HL-60 (cell line): Measurements from ENCODE around the gene DNM3.
"Not testable (repeated sequence)": the region's sequence is repeated elsewhere in the genome, so short reads cannot be mapped to it uniquely, and the experiment has no call there.

Experiments
- DNase-seq, 2 experiments: peaks; one replicate each; pipeline ENCODE4 v3.0.0-alpha.2; 2010 to 2020; ENCODE audit warnings: low read depth in 1 of 2, low spot score in 1 of 2
- H3K27ac ChIP-seq: fragments of 250-450 bp; sonication (Bioruptor Pico); replicated peaks from 2 replicates; pipeline ENCODE4 v1.5.1; 2020; ENCODE audit warnings: mild to moderate bottlenecking, moderate library complexity
- H3K27me3 ChIP-seq: fragments of 250-450 bp; sonication (Bioruptor Pico); 2 replicates; pipeline ENCODE4 v1.5.1; 2021; ENCODE audit warnings: mild to moderate bottlenecking, moderate library complexity; ENCODE audit not compliant: insufficient read depth, poor library complexity, severe bottlenecking
- H3K4me3 ChIP-seq: replicated peaks from 2 replicates; pipeline ENCODE4 v1.5.1; 2011; ENCODE audit warnings: mild to moderate bottlenecking, control low read depth, low read length; ENCODE audit not compliant: insufficient read depth
- CTCF ChIP-seq: IDR thresholded peaks from one replicate; pipeline ENCODE4 v1.5.1; 2011; ENCODE audit warnings: low read length, control low read depth, inconsistent platforms; ENCODE audit not compliant: insufficient read depth
- GABPA ChIP-seq: IDR thresholded peaks from 2 replicates; pipeline ENCODE4 v1.6.1; 2012; ENCODE audit warnings: low read depth
- POLR2AphosphoS5 ChIP-seq: IDR thresholded peaks from 2 replicates; pipeline ENCODE4 v1.6.1; 2012; ENCODE audit warnings: low read depth
- SPI1 ChIP-seq: IDR thresholded peaks from 2 replicates; pipeline ENCODE4 v1.6.1; 2012; ENCODE audit warnings: low read depth, mild to moderate bottlenecking, borderline replicate concordance
- TF ChIP-seq, protein P1 (sequence below): IDR thresholded peaks from 2 replicates; pipeline ENCODE4 v1.6.1; 2012; ENCODE audit warnings: low read depth; ENCODE audit not compliant: insufficient replicate concordance

The DNM3 gene

GRCh38 chr1:172431721-172432192 is 590.5 kb downstream of the DNM3 start:
- no peak overlapping the region for H3K4me3 ChIP-seq
- DNase-seq: no peak
- no peak overlapping the region for H3K27ac ChIP-seq
- no peak for TF ChIP-seq CTCF
- no peaks in the 10 kb centered on the region for H3K27me3 ChIP-seq

DNA sequence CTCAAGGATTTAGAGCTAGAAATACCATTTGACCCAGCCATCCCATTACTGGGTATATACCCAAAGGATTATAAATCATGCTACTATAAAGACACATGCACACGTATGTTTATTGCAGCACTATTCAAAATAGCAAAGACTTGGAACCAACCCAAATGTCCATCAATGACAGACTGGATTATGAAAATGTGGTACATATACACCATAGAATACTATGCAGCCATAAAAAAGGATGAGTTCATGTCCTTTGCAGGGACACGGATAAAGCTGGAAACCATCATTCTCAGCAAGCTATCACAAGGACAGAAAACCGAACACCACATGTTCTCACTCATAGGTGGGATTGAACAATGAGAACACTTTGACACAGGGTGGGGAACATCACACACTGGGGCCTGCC is 595.9 kb downstream of the DNM3 start:
- H3K27ac ChIP-seq, H3K4me3 ChIP-seq, H3K27me3 ChIP-seq, DNase-seq: not testable (repeated sequence)

GRCh38 chr1:172442404-172442803 is 601.1 kb downstream of the DNM3 start:
- Histone ChIP-seq H3K27me3 (no peaks in the 10 kb centered on the region), H3K27ac (no peak overlapping the region), H3K4me3 (no peak overlapping the region)
- no peak for TF ChIP-seq GABPA
- TF ChIP-seq SPI1: no peak
- TF ChIP-seq, protein P1, sequence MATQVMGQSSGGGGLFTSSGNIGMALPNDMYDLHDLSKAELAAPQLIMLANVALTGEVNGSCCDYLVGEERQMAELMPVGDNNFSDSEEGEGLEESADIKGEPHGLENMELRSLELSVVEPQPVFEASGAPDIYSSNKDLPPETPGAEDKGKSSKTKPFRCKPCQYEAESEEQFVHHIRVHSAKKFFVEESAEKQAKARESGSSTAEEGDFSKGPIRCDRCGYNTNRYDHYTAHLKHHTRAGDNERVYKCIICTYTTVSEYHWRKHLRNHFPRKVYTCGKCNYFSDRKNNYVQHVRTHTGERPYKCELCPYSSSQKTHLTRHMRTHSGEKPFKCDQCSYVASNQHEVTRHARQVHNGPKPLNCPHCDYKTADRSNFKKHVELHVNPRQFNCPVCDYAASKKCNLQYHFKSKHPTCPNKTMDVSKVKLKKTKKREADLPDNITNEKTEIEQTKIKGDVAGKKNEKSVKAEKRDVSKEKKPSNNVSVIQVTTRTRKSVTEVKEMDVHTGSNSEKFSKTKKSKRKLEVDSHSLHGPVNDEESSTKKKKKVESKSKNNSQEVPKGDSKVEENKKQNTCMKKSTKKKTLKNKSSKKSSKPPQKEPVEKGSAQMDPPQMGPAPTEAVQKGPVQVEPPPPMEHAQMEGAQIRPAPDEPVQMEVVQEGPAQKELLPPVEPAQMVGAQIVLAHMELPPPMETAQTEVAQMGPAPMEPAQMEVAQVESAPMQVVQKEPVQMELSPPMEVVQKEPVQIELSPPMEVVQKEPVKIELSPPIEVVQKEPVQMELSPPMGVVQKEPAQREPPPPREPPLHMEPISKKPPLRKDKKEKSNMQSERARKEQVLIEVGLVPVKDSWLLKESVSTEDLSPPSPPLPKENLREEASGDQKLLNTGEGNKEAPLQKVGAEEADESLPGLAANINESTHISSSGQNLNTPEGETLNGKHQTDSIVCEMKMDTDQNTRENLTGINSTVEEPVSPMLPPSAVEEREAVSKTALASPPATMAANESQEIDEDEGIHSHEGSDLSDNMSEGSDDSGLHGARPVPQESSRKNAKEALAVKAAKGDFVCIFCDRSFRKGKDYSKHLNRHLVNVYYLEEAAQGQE: no peak
- no peak for TF ChIP-seq POLR2AphosphoS5
- no peak for TF ChIP-seq CTCF
- no peak for DNase-seq

DNA sequence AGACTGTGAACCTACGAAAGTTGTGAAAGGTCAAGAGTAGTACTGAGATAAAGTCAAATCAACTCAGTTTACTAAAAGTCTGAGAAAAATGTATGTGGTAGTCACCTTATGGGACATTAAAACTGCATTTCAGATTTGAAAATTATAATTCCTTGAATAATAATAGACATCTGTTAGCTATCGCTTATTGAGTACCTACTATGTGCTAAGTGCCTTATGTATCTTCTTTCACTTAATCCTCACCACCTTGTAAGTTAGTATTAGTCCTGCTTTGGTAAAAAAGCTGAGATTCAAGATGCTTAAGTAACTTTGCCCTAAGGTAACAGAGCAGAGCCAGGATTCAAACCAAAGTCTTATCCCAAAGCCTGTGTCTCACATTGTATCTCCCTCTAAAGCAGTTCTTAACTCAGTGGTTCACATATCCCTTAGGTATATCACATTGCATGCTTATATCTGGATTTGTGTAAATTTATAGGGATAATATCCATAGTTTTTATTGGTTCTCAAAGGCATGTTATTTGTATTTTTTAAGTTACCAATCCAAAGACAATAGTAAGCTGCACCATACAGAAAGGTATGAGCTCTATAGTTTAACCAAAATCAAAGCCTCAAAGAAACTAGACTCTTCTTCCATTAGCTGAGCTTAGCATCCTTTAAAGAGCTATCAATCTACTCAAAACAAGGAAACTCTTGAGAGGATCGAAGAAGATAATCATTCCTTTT is 601.7 kb downstream of the DNM3 start:
- no peak for DNase-seq
- H3K27ac ChIP-seq: peak overlapping the region; percentile 90
- no peaks in the 10 kb centered on the region for H3K27me3 ChIP-seq
- peak overlapping the region; percentile 81 for H3K4me3 ChIP-seq
- no peak for TF ChIP-seq GABPA
- TF ChIP-seq, protein P1: no peak
- TF ChIP-seq POLR2AphosphoS5: no peak
- no peak for TF ChIP-seq SPI1
- TF ChIP-seq CTCF: no peak
